ENCODE data around the gene EYA4.

Gene EYA4

GRCh38 chr6:133248241-133249001, 7.3 kb downstream of the EYA4 start:
- Histone ChIP-seq H3K4me3 (no peak overlapping the region), H3K36me3 (replicated peaks) (no peaks in the 10 kb centered on the region), H3K9me3 (no peaks in the 10 kb centered on the region), H3K4me1 (peaks cover 37% of the 10 kb centered on the region), H3K27me3 (ENCODE audit: low read depth) (no peaks in the 10 kb centered on the region)
- DNase-seq (ENCODE audit: low spot score in 2 of 2): peak in 1 of 2 experiments; percentile 52
- in situ Hi-C loops (cut with MboI; ENCODE audit: low sequenced_read_pairs): no loop called here

DNA sequence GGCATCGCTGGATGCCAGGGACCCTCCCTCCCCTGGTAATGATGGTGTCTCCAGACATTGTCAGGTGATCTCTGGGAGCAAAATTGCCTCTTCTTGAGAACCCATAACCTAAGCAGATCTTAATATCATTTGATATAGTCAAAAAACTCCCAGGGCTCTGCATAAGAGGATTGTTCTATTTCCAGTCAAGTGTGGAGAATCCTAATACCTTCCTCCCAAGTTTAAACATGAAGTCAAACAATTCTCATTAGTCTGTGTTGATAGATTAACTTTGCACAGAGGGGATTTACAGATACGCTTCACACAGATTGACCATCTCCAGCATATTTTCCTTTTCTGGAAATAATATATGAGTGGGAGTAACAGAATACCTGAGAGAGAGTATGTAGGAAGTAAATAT, 10.5 kb downstream of the EYA4 start:
- no peaks in the 10 kb centered on the region for H3K27me3 ChIP-seq (ENCODE audit: low read depth)
- H3K36me3 ChIP-seq (replicated peaks): no peaks in the 10 kb centered on the region
- in situ Hi-C loops (cut with MboI; ENCODE audit: low sequenced_read_pairs): no loop called here
- H3K9me3 ChIP-seq: no peaks in the 10 kb centered on the region
- peaks cover 31% of the 10 kb centered on the region for H3K4me1 ChIP-seq
- no peak overlapping the region for H3K4me3 ChIP-seq
- DNase-seq (ENCODE audit: low spot score in 2 of 2): no peak

- peaks cover 6% of the 10 kb centered on the region; the same call in 1 of the 2 replicates for H3K4me1 ChIP-seq
- H3K36me3 ChIP-seq (replicated peaks): no peaks in the 10 kb centered on the region
- no peak overlapping the region for H3K4me3 ChIP-seq
- DNase-seq (ENCODE audit: low spot score in 2 of 2): no peak
- in situ Hi-C loops (cut with MboI; ENCODE audit: low sequenced_read_pairs): no loop called here
- no peaks in the 10 kb centered on the region for H3K9me3 ChIP-seq
- no peaks in the 10 kb centered on the region for H3K27me3 ChIP-seq (ENCODE audit: low read depth)
Observed at GRCh38 chr6:133254552-133255228, 13.5 kb downstream of the EYA4 start.

DNA sequence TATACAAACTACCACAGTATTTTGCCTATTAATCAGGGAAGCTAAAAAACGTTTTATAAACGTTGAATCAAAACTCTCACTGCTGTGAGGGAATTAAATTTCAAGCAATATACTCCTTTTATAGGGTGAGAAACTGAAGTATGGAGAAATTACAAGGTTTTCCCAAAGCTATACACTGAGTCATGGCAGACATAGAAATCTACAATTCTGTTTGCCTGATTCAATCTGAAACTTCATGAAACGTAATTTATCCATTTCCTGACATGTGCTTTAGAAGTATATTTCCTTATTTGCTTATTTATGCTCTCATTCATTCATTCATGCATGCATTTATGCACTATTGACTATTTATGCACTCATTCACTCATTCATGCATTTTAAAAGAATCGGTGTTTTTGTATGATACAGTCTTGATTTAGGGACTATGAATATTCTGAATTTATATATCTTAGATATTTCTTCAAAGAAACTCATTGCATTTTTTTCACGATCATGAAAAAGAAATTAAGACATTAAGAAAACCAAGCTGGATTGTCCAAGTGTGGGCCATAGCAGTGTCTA, 16.5 kb downstream of the EYA4 start:
- Histone ChIP-seq H3K9me3 (no peaks in the 10 kb centered on the region), H3K4me3 (no peak overlapping the region), H3K4me1 (peaks cover 6% of the 10 kb centered on the region; the same call in 1 of the 2 replicates), H3K36me3 (replicated peaks) (no peaks in the 10 kb centered on the region), H3K27me3 (ENCODE audit: low read depth) (no peaks in the 10 kb centered on the region)
- no peak for DNase-seq (ENCODE audit: low spot score in 2 of 2)
- in situ Hi-C loops (cut with MboI; ENCODE audit: low sequenced_read_pairs): no loop called here

DNA sequence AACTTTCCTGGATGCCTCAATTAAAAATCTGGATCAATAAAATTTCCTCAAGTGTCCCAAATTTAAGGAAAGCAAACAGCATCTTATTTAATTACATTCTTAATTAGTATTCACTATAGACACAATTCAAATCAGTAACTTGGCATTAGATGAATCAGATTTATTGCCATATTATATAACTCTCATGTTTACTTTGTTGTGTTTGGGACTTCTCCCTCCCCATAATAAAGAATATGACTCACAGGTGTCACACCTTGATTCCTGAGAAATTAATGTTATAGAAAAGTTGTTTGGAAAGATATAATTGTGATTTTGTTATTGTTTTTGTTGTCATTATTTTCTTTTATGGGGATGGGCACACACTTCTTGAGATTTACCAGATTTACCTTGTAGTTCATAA, 18.4 kb downstream of the EYA4 start:
- H3K9me3 ChIP-seq: no peaks in the 10 kb centered on the region
- H3K4me1 ChIP-seq: peaks cover 3% of the 10 kb centered on the region; the same call in 1 of the 2 replicates
- no peaks in the 10 kb centered on the region for H3K36me3 ChIP-seq (replicated peaks)
- no peak overlapping the region for H3K4me3 ChIP-seq
- no peak for DNase-seq (ENCODE audit: low spot score in 2 of 2)
- H3K27me3 ChIP-seq (ENCODE audit: low read depth): no peaks in the 10 kb centered on the region
- in situ Hi-C loops (cut with MboI; ENCODE audit: low sequenced_read_pairs): no loop called here

GRCh38 chr6:133262804-133263203, 21.6 kb downstream of the EYA4 start:
- Histone ChIP-seq H3K4me3 (no peak overlapping the region), H3K4me1 (no peaks in the 10 kb centered on the region), H3K9me3 (no peaks in the 10 kb centered on the region), H3K27me3 (ENCODE audit: low read depth) (no peaks in the 10 kb centered on the region), H3K36me3 (replicated peaks) (no peaks in the 10 kb centered on the region)
- no peak for DNase-seq (ENCODE audit: low spot score in 2 of 2)
- in situ Hi-C loops (cut with MboI; ENCODE audit: low sequenced_read_pairs): no loop called here

DNA sequence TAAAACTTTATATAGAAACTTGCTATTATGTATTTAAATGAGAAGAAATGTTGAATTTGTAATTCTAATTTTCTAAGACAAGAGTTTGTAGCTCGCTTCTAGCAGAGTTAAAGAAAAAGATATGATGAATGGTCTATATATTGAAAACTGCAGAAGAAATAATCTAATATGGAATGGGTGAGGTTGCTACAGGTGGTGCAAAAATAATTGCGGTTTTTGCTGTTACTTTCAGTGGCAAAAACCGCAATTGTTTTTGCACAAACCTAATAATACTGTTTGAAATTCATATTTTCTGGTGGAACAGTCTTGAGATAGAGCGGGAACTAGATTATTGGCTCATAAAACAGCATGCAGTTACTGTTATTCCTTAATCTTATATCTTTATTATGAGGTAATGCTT, 23.9 kb downstream of the EYA4 start:
- no peaks in the 10 kb centered on the region for H3K36me3 ChIP-seq (replicated peaks)
- in situ Hi-C loops (cut with MboI; ENCODE audit: low sequenced_read_pairs): no loop called here

DNA sequence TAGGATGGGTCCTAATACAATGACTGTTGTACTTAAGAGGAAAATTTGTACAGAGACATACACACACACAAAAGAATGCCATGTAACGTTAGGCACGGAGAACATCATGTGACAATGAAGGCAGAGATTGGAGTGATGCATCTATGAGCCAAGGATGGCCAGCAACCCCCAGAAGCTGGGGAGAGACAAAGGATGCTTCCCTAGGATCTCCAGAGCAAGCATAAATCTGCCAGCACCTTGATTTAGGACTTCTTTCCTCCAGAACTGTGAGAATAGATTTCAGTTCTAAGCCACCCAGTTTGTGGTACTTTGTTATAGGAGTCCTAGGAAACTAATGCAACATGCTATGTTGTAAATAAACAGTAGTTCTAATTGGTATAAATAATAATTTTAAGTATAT, 25.0 kb downstream of the EYA4 start:
- no peak overlapping the region for H3K4me3 ChIP-seq
- no peaks in the 10 kb centered on the region for H3K27me3 ChIP-seq (ENCODE audit: low read depth)
- no peaks in the 10 kb centered on the region for H3K4me1 ChIP-seq
- no peaks in the 10 kb centered on the region for H3K9me3 ChIP-seq
- no peak for DNase-seq (ENCODE audit: low spot score in 2 of 2)
- in situ Hi-C loops (cut with MboI; ENCODE audit: low sequenced_read_pairs): no loop called here
- H3K36me3 ChIP-seq (replicated peaks): no peaks in the 10 kb centered on the region

More for the DNA sequence above, 23.9 kb downstream of the EYA4 start:
- Histone ChIP-seq H3K9me3 (no peaks in the 10 kb centered on the region), H3K4me1 (no peaks in the 10 kb centered on the region), H3K27me3 (ENCODE audit: low read depth) (no peaks in the 10 kb centered on the region), H3K4me3 (no peak overlapping the region)
- no peak for DNase-seq (ENCODE audit: low spot score in 2 of 2)

- in situ Hi-C loops (cut with MboI; ENCODE audit: low sequenced_read_pairs): no loop called here
- Histone ChIP-seq H3K36me3 (replicated peaks) (no peaks in the 10 kb centered on the region), H3K9me3 (no peaks in the 10 kb centered on the region), H3K4me3 (no peak overlapping the region), H3K4me1 (no peaks in the 10 kb centered on the region), H3K27me3 (ENCODE audit: low read depth) (no peaks in the 10 kb centered on the region)
- no peak for DNase-seq (ENCODE audit: low spot score in 2 of 2)
Observed at GRCh38 chr6:133268621-133269020, 27.5 kb downstream of the EYA4 start.

DNA sequence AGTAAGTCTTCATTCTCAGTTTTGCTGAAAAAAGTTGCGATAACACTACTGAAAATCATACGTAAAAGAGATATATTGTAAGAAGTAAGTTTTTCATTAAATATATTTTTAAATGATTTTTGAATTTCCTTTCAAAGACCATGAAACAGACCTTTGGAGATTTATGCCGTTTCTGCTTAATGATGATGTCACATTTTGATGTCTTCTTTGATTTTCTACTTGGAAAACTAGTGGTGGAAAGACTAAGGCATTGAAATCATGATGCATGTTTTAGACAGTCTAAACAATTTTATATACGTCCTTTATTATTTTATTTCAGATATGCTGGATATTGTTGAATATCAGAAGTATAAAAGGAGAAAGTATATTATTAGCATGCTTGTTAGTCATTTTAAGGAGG, 33.7 kb downstream of the EYA4 start:
- H3K9me3 ChIP-seq: no peaks in the 10 kb centered on the region
- DNase-seq (ENCODE audit: low spot score in 2 of 2): no peak
- peaks cover 14% of the 10 kb centered on the region for H3K4me1 ChIP-seq
- in situ Hi-C loops (cut with MboI; ENCODE audit: low sequenced_read_pairs): no loop called here
- no peaks in the 10 kb centered on the region for H3K36me3 ChIP-seq (replicated peaks)
- H3K4me3 ChIP-seq: no peak overlapping the region
- H3K27me3 ChIP-seq (ENCODE audit: low read depth): no peaks in the 10 kb centered on the region

- no peak overlapping the region for H3K4me3 ChIP-seq
- H3K36me3 ChIP-seq (replicated peaks): no peaks in the 10 kb centered on the region
- H3K4me1 ChIP-seq: peaks cover 14% of the 10 kb centered on the region
- in situ Hi-C loops (cut with MboI; ENCODE audit: low sequenced_read_pairs): no loop called here
- no peak for DNase-seq (ENCODE audit: low spot score in 2 of 2)
- no peaks in the 10 kb centered on the region for H3K9me3 ChIP-seq
- H3K27me3 ChIP-seq (ENCODE audit: low read depth): no peaks in the 10 kb centered on the region
Observed at GRCh38 chr6:133275213-133275612, 34.1 kb downstream of the EYA4 start.

DNA sequence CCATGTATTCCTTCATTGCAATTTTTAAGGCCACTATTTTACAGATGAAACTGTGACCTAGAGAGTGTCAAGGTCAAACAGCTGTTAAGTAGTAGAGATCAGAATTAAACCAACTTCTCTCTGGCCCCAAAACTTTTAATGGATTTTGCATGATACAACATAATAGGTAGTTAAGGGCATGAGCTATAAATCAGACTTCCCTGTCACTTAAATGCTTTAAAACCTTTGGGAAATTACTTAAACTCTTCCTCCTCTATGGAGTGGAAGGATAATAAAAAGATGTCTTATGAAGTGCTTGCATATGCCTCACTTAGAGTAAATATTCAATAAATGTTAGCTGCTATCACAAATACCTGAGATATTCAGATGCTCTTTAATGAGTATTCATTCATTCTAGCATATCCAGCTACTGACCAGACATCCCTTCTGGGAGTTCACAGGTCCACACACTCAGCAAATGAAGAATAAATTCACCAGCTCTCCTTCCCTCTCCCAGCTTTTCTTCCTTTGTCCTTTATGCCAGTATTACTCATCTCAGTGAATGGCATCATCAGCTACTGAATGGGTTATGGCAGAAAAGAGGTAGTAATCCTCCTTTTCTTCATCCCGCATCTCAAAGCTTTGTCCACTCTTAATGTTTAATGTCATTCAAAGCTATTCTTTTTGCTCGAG, 36.2 kb downstream of the EYA4 start:
- peak in 1 of 2 experiments; percentile 69 for DNase-seq (ENCODE audit: low spot score in 2 of 2)
- no peaks in the 10 kb centered on the region for H3K36me3 ChIP-seq (replicated peaks)
- H3K4me1 ChIP-seq: peaks cover 14% of the 10 kb centered on the region
- in situ Hi-C loops (cut with MboI; ENCODE audit: low sequenced_read_pairs): no loop called here
- H3K27me3 ChIP-seq (ENCODE audit: low read depth): no peaks in the 10 kb centered on the region
- no peaks in the 10 kb centered on the region for H3K9me3 ChIP-seq
- no peak overlapping the region for H3K4me3 ChIP-seq

GRCh38 chr6:133277900-133278545, 36.9 kb downstream of the EYA4 start:
- Histone ChIP-seq H3K27me3 (ENCODE audit: low read depth) (no peaks in the 10 kb centered on the region), H3K4me3 (no peak overlapping the region), H3K36me3 (replicated peaks) (no peaks in the 10 kb centered on the region), H3K9me3 (no peaks in the 10 kb centered on the region), H3K4me1 (peaks cover 14% of the 10 kb centered on the region)
- no peak for DNase-seq (ENCODE audit: low spot score in 2 of 2)
- in situ Hi-C loops (cut with MboI; ENCODE audit: low sequenced_read_pairs): no loop called here
